NAMALWA (cell line): ENCODE data around the gene OPA3.
A peak's percentile ranks its signal among the peaks of the same experiment; 100 is the strongest.

Experiments
- DNase-seq: peaks from one replicate; pipeline ENCODE4 v3.0.0-alpha.2; 2015; ENCODE audit warnings: low spot score

OPA3 gene

GRCh38 chr19:45598267-45599001 lies 13.8 kb upstream of the OPA3 start:
- DNase-seq, result peak; percentile 23

GRCh38 chr19:45597425-45598111 lies 13.0 kb upstream of the OPA3 start:
- no peak for DNase-seq

- no peak for DNase-seq
These were observed 11.2 kb upstream of the OPA3 start for GRCh38 chr19:45595814-45596213.

DNA sequence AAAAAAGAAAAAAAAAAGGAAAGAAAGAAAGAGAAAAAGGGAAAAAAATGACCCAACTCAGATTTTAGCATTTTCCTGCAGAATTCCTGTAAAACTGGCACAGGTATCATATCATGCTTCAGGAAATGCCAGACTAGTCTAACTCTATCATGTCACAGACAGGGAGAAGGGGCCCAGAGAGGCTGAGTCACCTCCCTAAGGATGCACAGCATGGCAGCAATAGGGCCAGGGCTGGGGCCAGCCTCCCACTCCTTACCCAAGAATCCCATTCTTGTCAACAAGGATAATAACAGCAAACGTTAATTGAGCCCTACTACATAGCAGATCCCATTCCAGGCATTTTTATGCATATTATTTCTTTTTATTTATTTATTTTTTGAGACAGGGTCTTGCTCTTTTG lies 8.9 kb upstream of the OPA3 start:
- no peak for DNase-seq

DNA sequence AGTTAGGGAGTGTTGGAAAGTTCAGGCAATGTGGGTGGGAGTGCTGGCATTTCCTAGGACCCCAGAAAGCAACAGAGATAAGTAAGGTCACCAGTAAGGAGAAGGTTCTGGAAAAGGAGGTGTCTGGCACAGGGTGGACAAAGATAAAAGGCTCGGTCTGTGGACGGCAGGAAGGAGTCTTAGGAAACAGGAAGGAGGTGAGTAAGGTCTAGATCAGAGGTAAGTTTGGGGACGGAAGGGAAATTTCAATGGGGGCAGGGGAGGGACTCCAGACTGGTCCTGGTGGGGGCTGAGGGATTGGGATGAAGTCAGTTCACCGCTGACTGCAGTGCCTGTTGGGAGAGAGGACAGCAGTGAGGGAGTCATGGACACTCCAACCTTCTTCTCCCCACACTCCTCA lies 7.8 kb upstream of the OPA3 start:
- no peak for DNase-seq

DNA sequence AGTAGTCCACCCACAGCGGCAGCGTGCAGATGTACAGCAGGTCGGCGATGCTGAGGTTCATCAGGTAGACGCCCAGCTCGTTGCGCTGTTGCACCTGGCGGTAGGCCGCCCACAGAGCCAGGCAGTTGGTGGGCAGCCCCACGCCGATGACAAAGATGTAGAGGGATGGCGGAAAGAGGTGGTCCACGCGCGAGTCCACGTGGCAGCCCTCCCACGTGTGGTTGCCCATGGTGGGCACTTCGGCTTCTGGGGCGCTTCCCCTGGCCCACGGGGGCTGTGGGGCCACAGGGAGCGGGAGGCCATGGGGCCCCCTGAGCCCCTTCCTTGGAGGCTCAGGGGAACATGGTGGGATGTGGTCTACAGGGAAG lies 7.0 kb upstream of the OPA3 start:
- no peak for DNase-seq

GRCh38 chr19:45591004-45591637 lies 6.5 kb upstream of the OPA3 start:
- peak; percentile 60 for DNase-seq

GRCh38 chr19:45590300-45591003 lies 5.8 kb upstream of the OPA3 start:
- no peak for DNase-seq

- DNase-seq, result no peak
These were observed 5.2 kb upstream of the OPA3 start for GRCh38 chr19:45589768-45590167.

DNA sequence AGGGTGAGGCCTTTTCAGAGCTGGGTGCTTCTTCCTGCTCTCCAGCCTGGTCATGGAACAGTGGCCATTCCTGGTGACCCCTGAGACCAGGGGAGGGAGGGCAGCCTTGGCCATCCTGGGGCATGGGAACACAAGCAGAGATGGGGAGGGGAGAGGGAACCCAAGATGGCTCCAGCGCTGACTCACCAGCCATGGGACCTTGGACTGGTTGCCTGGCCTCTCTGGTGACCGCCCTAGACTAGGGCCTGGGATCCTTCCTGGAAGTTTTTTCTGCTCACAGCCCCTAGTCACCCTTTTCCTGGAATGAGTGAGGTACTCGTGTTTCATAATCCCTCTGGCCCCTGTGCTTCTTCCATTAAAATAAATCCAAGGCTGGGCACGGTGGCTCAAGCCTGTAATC lies 3.3 kb upstream of the OPA3 start:
- no peak for DNase-seq

DNA sequence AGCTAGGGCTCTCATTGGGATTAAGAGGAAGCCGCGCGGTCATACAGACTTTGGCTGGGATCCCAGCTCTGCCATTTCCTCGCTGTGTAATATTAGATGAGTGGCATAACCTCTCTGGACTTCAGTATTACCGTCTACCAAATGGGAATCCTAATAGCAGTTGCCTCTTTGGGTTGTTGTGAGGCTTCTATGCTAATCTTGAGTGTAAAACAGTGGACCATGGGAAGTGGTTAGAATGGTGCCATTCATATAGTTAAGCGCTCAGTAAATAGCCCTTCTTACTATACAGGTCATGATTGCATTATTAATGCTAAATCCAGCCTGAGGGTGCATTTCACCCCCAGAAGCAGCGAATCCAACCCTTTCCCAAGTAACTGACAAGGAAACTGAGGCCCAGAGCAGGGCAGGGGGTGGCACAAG lies 566 bp upstream of the OPA3 start:
- no peak for DNase-seq

GRCh38 chr19:45581576-45581975 lies 3.0 kb downstream of the OPA3 start:
- DNase-seq, result no peak

DNA sequence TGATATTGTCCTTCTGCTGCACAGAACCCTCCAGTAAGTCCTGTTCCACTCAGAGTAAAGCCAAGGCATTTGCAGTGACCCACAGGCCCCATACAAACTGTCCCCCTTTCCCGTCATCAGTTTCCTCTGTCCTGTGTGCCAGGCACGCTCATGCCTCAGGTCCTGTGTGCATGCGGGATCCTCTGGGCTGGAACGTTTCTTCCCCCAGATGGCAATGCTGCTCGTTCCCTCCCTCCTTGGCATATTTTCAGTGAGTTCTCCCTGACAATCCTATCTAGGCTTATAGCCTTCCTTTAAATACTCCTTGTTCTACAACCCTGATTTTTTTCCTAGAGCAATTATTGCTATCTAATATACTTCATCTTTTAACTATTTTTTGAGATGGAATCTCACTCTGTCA lies 5.7 kb downstream of the OPA3 start:
- DNase-seq, result no peak

GRCh38 chr19:45577111-45577905 lies 7.3 kb downstream of the OPA3 start:
- DNase-seq, result no peak

GRCh38 chr19:45576682-45577081 lies 7.9 kb downstream of the OPA3 start:
- DNase-seq, result no peak

DNA sequence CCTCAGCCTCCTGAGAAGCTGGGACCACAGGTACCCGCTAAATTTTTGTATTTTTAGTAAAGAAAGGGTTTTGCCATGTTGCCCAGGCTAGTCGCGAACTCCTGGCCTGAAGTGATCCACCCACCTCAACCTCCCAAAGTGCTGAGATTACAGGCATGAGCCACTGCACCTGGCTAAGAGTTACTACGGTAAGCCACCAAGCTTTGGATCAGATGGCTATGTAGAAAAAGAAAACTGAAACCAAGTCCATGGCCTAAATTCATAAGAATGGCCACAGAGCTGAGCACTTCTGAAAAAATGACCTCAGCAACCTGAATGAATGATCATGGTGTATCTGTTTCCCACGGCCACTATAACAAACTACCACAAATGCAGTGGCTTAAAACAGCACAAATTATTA lies 9.4 kb downstream of the OPA3 start:
- DNase-seq, result no peak

- DNase-seq, result no peak
These were observed 10.1 kb downstream of the OPA3 start for GRCh38 chr19:45574526-45574925.

- no peak for DNase-seq
These were observed 13.0 kb downstream of the OPA3 start for GRCh38 chr19:45571457-45572220.

GRCh38 chr19:45569619-45570421 lies 14.8 kb downstream of the OPA3 start:
- DNase-seq, result peak; percentile 61

DNA sequence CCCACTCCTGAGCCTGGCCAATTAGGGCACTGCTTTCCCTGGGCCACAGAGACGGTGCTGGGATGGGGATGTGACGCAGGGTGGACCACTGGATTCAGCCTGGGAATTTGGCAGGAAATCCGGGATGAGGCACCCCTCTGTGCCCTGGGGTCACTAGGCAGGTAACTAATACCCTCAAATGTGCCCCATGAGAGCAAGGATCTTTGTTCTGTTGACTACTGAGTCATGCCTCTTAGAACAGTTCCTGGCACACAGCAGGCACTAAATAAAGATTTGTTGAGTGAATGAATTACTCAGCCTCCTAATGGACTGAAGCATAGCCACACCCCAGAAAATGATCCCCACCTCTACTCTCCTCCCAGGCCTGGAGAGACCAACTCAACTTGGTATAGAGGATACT lies 15.9 kb downstream of the OPA3 start:
- DNase-seq, result no peak
